Neural progenitor cell (in vitro differentiated cells): ENCODE results near the gene INPP5J.

ENCODE experiments used
- EZH2 ChIP-seq: fragments of 200-600 bp; sonication (generic); IDR thresholded peaks from 2 replicates; pipeline ENCODE4 v1.6.1; 2017; ENCODE audit warnings: antibody characterized with exemption, mild to moderate bottlenecking, moderate library complexity
- EZH2phosphoT487 ChIP-seq: fragments of 200-600 bp; sonication (generic); IDR thresholded peaks from 2 replicates; pipeline ENCODE4 v1.6.1; 2017; ENCODE audit warnings: antibody characterized with exemption
- TF ChIP-seq, protein P1 (sequence below): fragments of 200-600 bp; sonication (generic); IDR thresholded peaks from 2 replicates; pipeline ENCODE4 v1.5.1; 2017; ENCODE audit warnings: antibody characterized with exemption, mild to moderate bottlenecking

DNA sequence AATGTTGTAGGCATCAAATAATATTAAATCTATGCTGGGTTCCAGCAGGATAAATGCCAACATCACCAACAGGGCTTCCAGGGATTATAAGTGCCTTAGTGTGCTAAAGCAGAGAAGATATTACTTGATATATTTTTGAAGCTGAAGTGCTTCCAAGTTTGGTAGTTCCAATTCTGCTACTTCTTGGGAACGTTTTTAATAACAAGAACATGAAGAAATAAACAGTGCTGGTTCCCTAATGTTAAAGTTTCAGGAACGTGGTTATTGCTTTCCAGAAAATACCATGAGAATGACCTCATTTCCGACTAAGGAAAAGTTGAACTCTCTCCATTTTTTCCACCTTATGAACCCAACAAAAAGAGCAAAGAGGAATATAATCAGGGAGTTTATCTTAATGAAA is 32.7 kb downstream of the INPP5J start:
- TF ChIP-seq, protein P1, sequence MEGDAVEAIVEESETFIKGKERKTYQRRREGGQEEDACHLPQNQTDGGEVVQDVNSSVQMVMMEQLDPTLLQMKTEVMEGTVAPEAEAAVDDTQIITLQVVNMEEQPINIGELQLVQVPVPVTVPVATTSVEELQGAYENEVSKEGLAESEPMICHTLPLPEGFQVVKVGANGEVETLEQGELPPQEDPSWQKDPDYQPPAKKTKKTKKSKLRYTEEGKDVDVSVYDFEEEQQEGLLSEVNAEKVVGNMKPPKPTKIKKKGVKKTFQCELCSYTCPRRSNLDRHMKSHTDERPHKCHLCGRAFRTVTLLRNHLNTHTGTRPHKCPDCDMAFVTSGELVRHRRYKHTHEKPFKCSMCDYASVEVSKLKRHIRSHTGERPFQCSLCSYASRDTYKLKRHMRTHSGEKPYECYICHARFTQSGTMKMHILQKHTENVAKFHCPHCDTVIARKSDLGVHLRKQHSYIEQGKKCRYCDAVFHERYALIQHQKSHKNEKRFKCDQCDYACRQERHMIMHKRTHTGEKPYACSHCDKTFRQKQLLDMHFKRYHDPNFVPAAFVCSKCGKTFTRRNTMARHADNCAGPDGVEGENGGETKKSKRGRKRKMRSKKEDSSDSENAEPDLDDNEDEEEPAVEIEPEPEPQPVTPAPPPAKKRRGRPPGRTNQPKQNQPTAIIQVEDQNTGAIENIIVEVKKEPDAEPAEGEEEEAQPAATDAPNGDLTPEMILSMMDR, result no peak
- no peak for TF ChIP-seq EZH2
- no peak for TF ChIP-seq EZH2phosphoT487
